A549 (cell line): ENCODE results near the gene ARHGAP26. TPM values are rescaled to one million over a fixed set of nuclear protein-coding genes. Genes with fewer than 3 reads are reported as not detected.

Source experiments
- ATAC-seq, 2 experiments: fragments of 200-7000 bp in 1 of 2; fragments of >200 bp in 1 of 2; cut with Nextera tagmentation in 1 of 2; cut with Tn5 transposase in 1 of 2; 3 replicates each; pipeline versions ENCODE4 v1.8.0 to v1.9.1; 2018 to 2020; ENCODE audit warnings: mild to moderate bottlenecking in 1 of 2, moderate library complexity in 1 of 2
- CTCF ChIA-PET: fragments of 300-600 bp; sonication (Branson Sonifier 250); formaldehyde crosslinking; extraction: SDS; loops from one replicate; lab custom pipeline; 2021; ENCODE audit warnings: antibody characterized with exemption, inconsistent platforms; lab: Yijun Ruan, JAX
- POLR2A ChIA-PET: fragments of 350-600 bp; formaldehyde crosslinking; extraction: SDS; loops from one replicate; lab custom pipeline; 2021; ENCODE audit warnings: antibody characterized with exemption, inconsistent platforms; lab: Yijun Ruan, JAX
- DNase-seq, 2 experiments: peaks; one replicate each; pipeline versions ENCODE4 v3.0.0 to v3.0.0-alpha.2; 2011 to 2016; ENCODE audit warnings: low read depth in 1 of 2, low spot score in 1 of 2
- FAIRE-seq: peaks from 2 replicates; lab custom pipeline; 2011; peaks lifted over from hg19 to GRCh38; lab: Jason Lieb, UNC
- H3K27ac ChIP-seq, 2 experiments: fragments of >200 bp; sonication (Bioruptor Twin); formaldehyde crosslinking; 3 replicates each; pipeline ENCODE4 v1.5.1; 2016 to 2017
- H3K4me1 ChIP-seq: fragments of >200 bp; sonication (Bioruptor Twin); formaldehyde crosslinking; 3 replicates; pipeline ENCODE4 v1.6.1; 2016
- H3K4me2 ChIP-seq: fragments of >200 bp; sonication (Bioruptor Twin); formaldehyde crosslinking; 3 replicates; pipeline ENCODE4 v1.6.1; 2016
- H3K4me3 ChIP-seq: fragments of >200 bp; sonication (Bioruptor Twin); formaldehyde crosslinking; 3 replicates; pipeline ENCODE4 v1.5.1; 2016
- H3K9me3 ChIP-seq: fragments of >200 bp; sonication (Bioruptor Twin); formaldehyde crosslinking; 3 replicates; pipeline ENCODE4 v1.6.1; 2016
- BCL3 ChIP-seq: fragments of >200 bp; sonication (Bioruptor Twin); formaldehyde crosslinking; IDR thresholded peaks from 3 replicates; pipeline ENCODE4 v1.6.1; 2016
- CBX8 ChIP-seq: fragments of 200-600 bp; sonication (generic); IDR thresholded peaks from 2 replicates; pipeline ENCODE4 v1.6.1; 2016
- CEBPB ChIP-seq, 2 experiments: fragments of >200 bp in 1 of 2; sonication (Bioruptor Twin) in 1 of 2; formaldehyde crosslinking in 1 of 2; IDR thresholded peaks; 2 replicates each; pipeline ENCODE4 v1.6.1; 2012 to 2016
- EHF ChIP-seq: fragments of 250-450 bp; sonication (Bioruptor Pico); IDR thresholded peaks from 2 replicates; pipeline ENCODE4 v1.5.0; 2020; ENCODE audit warnings: mild to moderate bottlenecking
- EP300 ChIP-seq, 2 experiments: fragments of >200 bp; sonication (Bioruptor Twin); formaldehyde crosslinking; IDR thresholded peaks; 2 replicates in 1 of 2; 3 replicates in 1 of 2; pipeline ENCODE4 v1.6.1; 2016 to 2017
- FOXS1 ChIP-seq: fragments of 250-450 bp; sonication (Bioruptor Pico); IDR thresholded peaks from 2 replicates; pipeline ENCODE4 v1.5.0; 2020; ENCODE audit warnings: mild to moderate bottlenecking, moderate library complexity
- HDAC2 ChIP-seq: fragments of 200-600 bp; sonication (generic); IDR thresholded peaks from 2 replicates; pipeline ENCODE4 v1.6.1; 2016
- HOXA7 ChIP-seq: fragments of 250-450 bp; sonication (Bioruptor Pico); IDR thresholded peaks from 2 replicates; pipeline ENCODE4 v1.5.0; 2020; ENCODE audit warnings: mild to moderate bottlenecking, moderate library complexity
- HOXB5 ChIP-seq: fragments of 250-450 bp; sonication (Bioruptor Pico); IDR thresholded peaks from 2 replicates; pipeline ENCODE4 v1.5.0; 2020; ENCODE audit warnings: mild to moderate bottlenecking, moderate library complexity
- KDM1A ChIP-seq: fragments of 200-600 bp; sonication (generic); IDR thresholded peaks from 2 replicates; pipeline ENCODE4 v1.6.1; 2016; ENCODE audit warnings: low read depth, mild to moderate bottlenecking
- MAFK ChIP-seq: fragments of 450-650 bp; IDR thresholded peaks from 2 replicates; pipeline ENCODE4 v1.6.1; 2014; ENCODE audit not compliant: partially characterized antibody
- RAD21 ChIP-seq, 2 experiments: fragments of >200 bp in 1 of 2; sonication (Bioruptor Twin) in 1 of 2; formaldehyde crosslinking in 1 of 2; IDR thresholded peaks in 1 of 2; conservative IDR thresholded peaks in 1 of 2; 2 replicates in 1 of 2; 3 replicates in 1 of 2; pipeline ENCODE4 v1.6.1; 2012 to 2018; ENCODE audit warnings: inconsistent platforms in 1 of 2
- ZC3H11A ChIP-seq: fragments of 450-650 bp; IDR thresholded peaks from 2 replicates; pipeline ENCODE4 v1.6.1; 2014; ENCODE audit warnings: antibody characterized with exemption, mild to moderate bottlenecking
- ZFP36 ChIP-seq: fragments of 450-650 bp; IDR thresholded peaks from 2 replicates; pipeline ENCODE4 v1.6.1; 2014; ENCODE audit warnings: borderline replicate concordance; ENCODE audit not compliant: partially characterized antibody
- ZNF302 ChIP-seq: fragments of 250-450 bp; sonication (Bioruptor Pico); IDR thresholded peaks from 2 replicates; pipeline ENCODE4 v1.9.0; 2021; ENCODE audit warnings: inconsistent platforms, mild to moderate bottlenecking, moderate library complexity
- WGBS: methylation state at CpG from one replicate; pipeline ENCODE4 v1.1.6; 2017; ENCODE audit errors: missing lambda C conversion rate; 5-methylcytosine and 5-hydroxymethylcytosine counted together
- polyA plus RNA-seq, 4 experiments: library from polyadenylated mRNA; depleted of rRNA in 3 of 4; stranded (reverse); fragments of >200 nt; fragmentation: RNase III in 1 of 4; extraction: RNeasy Plus Mini Kit Qiagen cat#74134 plus additional on column Dnase treatment in 1 of 4; gene quantifications; 2 replicates in 3 of 4; 3 replicates in 1 of 4; pipeline ENCODE4 v1.2.3, GENCODE V29; 2011 to 2017
- TF ChIP-seq, protein P1 (sequence below): IDR thresholded peaks from 2 replicates; pipeline ENCODE4 v1.6.1; 2012; ENCODE audit warnings: low read depth, borderline replicate concordance
- TF ChIP-seq, protein P2 (sequence below): fragments of 250-450 bp; sonication (Bioruptor Pico); IDR thresholded peaks from 2 replicates; pipeline ENCODE4 v1.5.0; 2021; ENCODE audit warnings: mild to moderate bottlenecking, moderate library complexity, borderline replicate concordance
- TF ChIP-seq, protein P3 (sequence below): fragments of 250-450 bp; sonication (Bioruptor Pico); IDR thresholded peaks from 2 replicates; pipeline ENCODE4 v1.5.0; 2020; ENCODE audit warnings: low read depth, mild to moderate bottlenecking, moderate library complexity

ARHGAP26 gene
- polyA plus RNA-seq, 2 of the 4 experiments (the other 2 are of a cell fraction), result 6.6 to 19.1 TPM

- CTCF ChIA-PET, result interaction anchor here (0.8 to 2.1 kb wide), 5 partner anchors 13 to 198 kb away, joined by 3 to 8 read pairs (median 3); partner anchors contain the start of gene ARHGAP26
- H3K4me1 ChIP-seq, result peaks cover 54% of the 10 kb centered on the region
- TF ChIP-seq ZFP36 (no peak), CBX8 (no peak), BCL3 (no peak), FOXS1 (CRISPR knock-in tag) (no peak), MAFK (no peak)
- TF ChIP-seq, all 56 proteins: peak for 0
- DNase-seq, result no peak
- no peaks in the 10 kb centered on the region for H3K9me3 ChIP-seq
- WGBS, result 63% methylated on average over 2 of the region's 2 CpGs
- no peak for ATAC-seq
- H3K4me2 ChIP-seq, result no peak overlapping the region
- no peak overlapping the region for H3K4me3 ChIP-seq
- peak overlapping the region in 1 of 2 experiments; percentile 74; a peak in 4 of 6 replicates for H3K27ac ChIP-seq
- POLR2A ChIA-PET, result no interaction called here
- no peak for FAIRE-seq
Observed at GRCh38 chr5:142808878-142809598, 38.9 kb downstream of the ARHGAP26 start.

GRCh38 chr5:142810081-142810480, 39.9 kb downstream of the ARHGAP26 start:
- peaks cover 50% of the 10 kb centered on the region for H3K4me1 ChIP-seq
- CTCF ChIA-PET, result interaction anchor here (0.8 to 1.2 kb wide), 4 partner anchors 12 to 71 kb away, joined by 3 read pairs; no protein-coding TSS in a partner anchor
- ATAC-seq (no peak), FAIRE-seq (no peak), DNase-seq (no peak)
- H3K4me3 ChIP-seq, result no peak overlapping the region
- TF ChIP-seq HDAC2, result no peak
- no peaks in the 10 kb centered on the region for H3K9me3 ChIP-seq
- peak overlapping the region in 1 of 2 experiments; percentile 53; a peak in 3 of 6 replicates for H3K27ac ChIP-seq
- POLR2A ChIA-PET, result no interaction called here
- H3K4me2 ChIP-seq, result peak overlapping the region; percentile 23; the same call in 1 of the 3 replicates
- WGBS, result 26% methylated on average over 1 of the region's 1 CpG

DNA sequence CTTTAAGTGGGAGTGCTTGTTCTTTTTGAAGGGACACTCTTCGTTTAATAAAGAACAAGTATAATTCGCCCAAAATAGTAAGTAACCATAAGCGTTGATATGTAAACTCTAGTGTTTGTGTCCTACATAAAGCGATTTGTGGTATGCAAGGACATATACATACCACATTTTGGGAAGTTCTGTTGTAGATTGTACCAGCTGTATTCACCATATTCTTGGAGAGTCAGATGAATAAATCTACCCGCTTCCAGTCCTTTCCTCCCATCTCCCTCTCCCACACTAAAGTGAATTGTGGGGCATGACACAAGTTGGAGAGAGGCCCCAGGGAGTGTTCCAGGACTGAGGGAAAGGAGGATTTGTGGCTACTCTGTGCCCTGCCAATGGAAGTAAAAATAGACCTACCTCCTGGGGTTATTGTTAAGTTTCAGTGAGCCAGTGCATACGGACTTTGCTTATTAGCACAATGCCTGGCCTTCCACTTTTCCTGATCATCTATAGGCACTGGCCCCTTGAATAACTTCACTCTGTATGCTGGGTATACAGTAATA, 40.6 kb downstream of the ARHGAP26 start:
- no peak for TF ChIP-seq EP300 (IDR thresholded peaks at IDR 0.05)
- TF ChIP-seq HOXB5 (CRISPR knock-in tag), result no peak
- no peak for TF ChIP-seq KDM1A
- no peak for TF ChIP-seq ZNF302 (CRISPR knock-in tag)
- TF ChIP-seq HOXA7 (CRISPR knock-in tag), result no peak
- no peak for TF ChIP-seq BCL3
- TF ChIP-seq, protein P1, sequence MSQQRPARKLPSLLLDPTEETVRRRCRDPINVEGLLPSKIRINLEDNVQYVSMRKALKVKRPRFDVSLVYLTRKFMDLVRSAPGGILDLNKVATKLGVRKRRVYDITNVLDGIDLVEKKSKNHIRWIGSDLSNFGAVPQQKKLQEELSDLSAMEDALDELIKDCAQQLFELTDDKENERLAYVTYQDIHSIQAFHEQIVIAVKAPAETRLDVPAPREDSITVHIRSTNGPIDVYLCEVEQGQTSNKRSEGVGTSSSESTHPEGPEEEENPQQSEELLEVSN, result no peak
- TF ChIP-seq EHF (CRISPR knock-in tag), result no peak
- no peak for TF ChIP-seq CEBPB (IDR thresholded peaks at IDR 0.05)
- TF ChIP-seq, protein P2, sequence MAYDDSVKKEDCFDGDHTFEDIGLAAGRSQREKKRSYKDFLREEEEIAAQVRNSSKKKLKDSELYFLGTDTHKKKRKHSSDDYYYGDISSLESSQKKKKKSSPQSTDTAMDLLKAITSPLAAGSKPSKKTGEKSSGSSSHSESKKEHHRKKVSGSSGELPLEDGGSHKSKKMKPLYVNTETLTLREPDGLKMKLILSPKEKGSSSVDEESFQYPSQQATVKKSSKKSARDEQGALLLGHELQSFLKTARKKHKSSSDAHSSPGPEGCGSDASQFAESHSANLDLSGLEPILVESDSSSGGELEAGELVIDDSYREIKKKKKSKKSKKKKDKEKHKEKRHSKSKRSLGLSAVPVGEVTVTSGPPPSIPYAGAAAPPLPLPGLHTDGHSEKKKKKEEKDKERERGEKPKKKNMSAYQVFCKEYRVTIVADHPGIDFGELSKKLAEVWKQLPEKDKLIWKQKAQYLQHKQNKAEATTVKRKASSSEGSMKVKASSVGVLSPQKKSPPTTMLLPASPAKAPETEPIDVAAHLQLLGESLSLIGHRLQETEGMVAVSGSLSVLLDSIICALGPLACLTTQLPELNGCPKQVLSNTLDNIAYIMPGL (CRISPR knock-in tag), result no peak
- no peak for TF ChIP-seq ZC3H11A
- TF ChIP-seq, protein P3, sequence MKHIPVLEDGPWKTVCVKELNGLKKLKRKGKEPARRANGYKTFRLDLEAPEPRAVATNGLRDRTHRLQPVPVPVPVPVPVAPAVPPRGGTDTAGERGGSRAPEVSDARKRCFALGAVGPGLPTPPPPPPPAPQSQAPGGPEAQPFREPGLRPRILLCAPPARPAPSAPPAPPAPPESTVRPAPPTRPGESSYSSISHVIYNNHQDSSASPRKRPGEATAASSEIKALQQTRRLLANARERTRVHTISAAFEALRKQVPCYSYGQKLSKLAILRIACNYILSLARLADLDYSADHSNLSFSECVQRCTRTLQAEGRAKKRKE (CRISPR knock-in tag), result no peak
- no peak for TF ChIP-seq RAD21 (conservative IDR thresholded peaks at IDR 0.05 in 1 of 2, IDR thresholded peaks at IDR 0.05 in 1 of 2)
- FAIRE-seq, result no peak
- no peak overlapping the region for H3K4me2 ChIP-seq
- ATAC-seq, result no peak
- CTCF ChIA-PET, result interaction anchor here (0.9 to 1.1 kb wide), 2 partner anchors 13 to 34 kb away, joined by 3 to 4 read pairs; no protein-coding TSS in a partner anchor
- H3K4me1 ChIP-seq, result peaks cover 50% of the 10 kb centered on the region
- no peak overlapping the region for H3K4me3 ChIP-seq
- WGBS, result 89% methylated on average over 6 of the region's 6 CpGs
- no peak overlapping the region for H3K27ac ChIP-seq
- no peaks in the 10 kb centered on the region for H3K9me3 ChIP-seq
- POLR2A ChIA-PET, result no interaction called here
- DNase-seq, result no peak
